ENCODE results near the gene UCP1. TPM values are rescaled to one million over a fixed set of nuclear protein-coding genes. Genes with fewer than 3 reads are reported as not detected.
"Not testable (repeated sequence)": the region's sequence is repeated elsewhere in the genome, so short reads cannot be mapped to it uniquely, and the experiment has no call there.

The UCP1 gene
- total RNA-seq, 2 donors from 2014 or later, result not detected

DNA sequence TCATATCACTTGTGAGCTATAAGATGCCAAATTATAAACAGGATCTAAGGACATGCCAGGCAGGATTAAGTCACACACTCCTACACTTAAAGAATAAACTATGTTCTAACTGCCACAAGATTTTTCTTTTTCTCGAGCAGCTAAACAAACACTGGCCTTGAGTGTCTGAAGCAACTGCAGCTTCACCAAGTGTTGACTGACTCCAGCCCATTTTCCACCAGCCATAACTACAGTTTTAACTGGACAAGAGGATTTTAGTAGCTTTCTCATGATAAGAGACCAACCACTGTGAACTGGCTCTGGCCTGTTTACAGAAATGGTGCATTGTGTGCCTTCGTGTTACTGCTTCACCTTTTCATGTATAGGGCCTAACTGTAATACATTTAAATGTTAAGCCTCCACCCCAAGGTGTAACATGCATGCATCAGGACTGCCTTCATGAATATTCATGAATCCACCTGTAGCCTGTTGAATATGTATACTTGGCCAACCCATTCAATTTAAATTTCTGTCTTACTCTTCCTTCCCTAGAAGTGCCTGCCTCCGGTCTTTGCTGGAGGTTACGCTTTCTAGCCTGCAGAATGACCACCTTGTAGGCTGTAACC is 10.8 kb downstream of the UCP1 start:
- no peak for DNase-seq (ENCODE audit: low spot score)
- intact Hi-C loops (cut with DNase I), result no loop called here

DNA sequence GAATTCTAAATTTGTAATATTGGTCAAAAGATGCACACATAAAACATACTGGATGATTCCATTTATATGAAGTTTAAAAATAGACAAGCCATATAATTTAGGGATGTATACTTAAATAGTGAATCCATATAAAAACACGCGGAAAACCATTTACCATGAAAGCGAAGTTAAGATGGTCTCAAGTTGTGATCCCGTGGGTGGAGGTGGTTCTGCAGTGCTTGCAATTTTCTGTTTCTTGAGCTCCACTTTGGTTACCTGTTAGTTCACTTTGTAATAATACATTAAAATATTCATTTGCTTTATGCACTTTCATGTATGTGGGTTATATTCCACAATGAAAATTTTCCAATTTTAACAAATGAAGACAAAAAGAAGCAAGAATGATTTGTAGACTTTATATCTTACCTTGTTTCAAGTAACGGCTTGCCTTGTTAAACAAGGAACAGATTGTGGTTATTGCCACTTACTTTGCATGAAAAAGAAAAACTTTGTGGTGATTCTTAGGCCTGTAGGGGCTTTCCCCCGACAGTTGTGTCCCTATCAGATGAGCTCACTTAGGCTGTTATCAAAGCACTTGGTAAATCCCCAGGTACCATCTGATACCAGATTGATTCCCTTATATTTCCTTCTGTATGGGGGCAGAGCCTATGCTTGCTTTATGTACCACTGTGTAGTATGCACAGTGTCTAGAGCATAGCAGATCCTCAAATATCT is 12.2 kb downstream of the UCP1 start:
- intact Hi-C loops (cut with DNase I), result no loop called here
- no peak for DNase-seq (ENCODE audit: low spot score)

DNA sequence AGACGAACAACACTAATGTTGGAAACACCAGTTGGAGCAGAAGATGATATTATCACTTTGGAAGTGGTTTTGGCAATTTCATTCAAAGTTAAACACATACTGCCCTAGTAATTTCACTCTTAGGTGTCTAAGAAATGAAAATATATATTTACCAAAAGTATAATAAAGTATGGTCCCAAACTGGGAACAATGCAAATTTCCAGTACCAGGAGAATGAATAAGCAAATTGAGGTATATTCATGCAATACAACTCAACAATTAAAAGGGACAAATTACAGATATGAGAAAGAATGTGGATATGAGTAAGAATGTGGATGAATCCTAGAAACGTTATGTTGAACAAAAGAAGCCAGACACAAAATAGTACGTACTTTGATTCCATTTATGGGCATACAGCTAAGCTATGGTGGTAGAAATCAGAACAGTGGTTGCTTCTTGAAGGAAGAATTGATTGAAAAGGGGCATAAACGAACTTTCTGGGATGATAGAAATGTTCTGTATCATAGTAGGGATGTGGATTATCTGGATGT is 34.7 kb downstream of the UCP1 start:
- intact Hi-C loops (cut with DNase I), result no loop called here
- no peak for DNase-seq (ENCODE audit: low spot score)

DNA sequence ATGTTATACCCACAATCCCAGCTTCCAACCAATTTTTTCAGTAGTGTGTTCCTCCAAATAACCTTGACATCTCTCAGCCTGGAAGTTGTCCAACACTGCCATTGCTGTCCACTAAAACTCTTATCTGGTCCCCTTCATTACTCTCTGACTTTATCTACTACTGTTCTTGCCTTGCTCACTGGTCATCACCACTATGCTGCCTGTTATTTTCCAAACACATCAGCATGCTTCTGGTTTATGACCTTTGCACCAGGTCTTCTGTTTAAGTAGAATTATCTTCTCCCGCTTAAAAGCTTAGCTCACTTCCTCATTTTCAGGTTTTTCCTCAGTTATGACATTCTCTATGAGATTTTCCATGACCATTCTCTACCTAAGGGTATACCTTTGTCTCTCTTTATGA is 39.3 kb downstream of the UCP1 start:
- intact Hi-C loops (cut with DNase I), result no loop called here
- DNase-seq (ENCODE audit: low spot score), result no peak

DNA sequence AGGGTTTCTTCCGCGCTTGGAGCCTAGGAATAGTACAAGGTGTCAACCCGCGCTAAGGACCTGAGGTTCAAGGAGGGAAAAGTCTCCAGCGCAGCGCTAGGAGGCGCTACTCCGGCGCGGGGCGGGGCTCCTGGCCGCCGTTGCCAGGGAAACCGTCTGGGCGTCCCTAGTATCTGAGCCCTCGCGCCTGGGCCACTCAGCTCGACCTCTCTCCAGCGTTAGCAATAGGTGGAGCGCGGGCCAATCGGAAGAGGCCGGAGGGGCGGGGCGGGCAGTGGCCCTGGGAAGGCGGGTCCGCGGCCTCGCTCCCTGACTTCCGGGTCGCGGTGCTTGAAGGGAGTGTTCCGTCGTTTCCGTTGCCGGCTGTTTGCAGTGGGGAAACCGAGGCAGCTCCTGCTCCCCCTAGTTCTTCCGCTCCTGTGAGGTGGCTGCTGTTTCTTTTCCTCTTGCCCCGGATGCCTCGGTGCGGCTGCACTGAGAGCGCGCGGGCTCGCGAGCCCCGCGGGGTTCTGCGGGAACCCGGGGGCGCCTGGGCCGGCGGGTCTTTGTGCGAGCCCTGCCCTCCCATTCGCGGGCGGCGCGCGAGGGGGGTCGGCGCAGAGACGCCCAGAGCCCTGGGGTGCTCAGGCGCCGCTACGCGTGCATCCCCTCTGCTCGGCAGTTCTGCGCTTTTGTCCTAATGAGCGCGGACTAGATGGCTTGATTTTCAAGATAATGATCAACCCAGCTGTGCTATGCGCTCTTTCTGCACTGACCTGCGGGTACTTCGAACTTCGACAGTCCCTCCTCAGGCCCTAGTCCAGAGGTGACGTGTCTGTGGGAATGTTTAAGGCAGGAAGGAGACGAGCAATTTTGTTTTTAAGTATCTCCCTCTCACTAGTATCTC is 44.7 kb downstream of the UCP1 start, which contains the start of gene ELMOD2:
TSS of gene ELMOD2 (plus strand) at position 312 of the 886 bp plus-strand sequence. CDS start 1,261 bp downstream, outside the sequence.
- intact Hi-C loops (cut with DNase I), result no loop called here
- peak; percentile 100 for DNase-seq (ENCODE audit: low spot score)

DNA sequence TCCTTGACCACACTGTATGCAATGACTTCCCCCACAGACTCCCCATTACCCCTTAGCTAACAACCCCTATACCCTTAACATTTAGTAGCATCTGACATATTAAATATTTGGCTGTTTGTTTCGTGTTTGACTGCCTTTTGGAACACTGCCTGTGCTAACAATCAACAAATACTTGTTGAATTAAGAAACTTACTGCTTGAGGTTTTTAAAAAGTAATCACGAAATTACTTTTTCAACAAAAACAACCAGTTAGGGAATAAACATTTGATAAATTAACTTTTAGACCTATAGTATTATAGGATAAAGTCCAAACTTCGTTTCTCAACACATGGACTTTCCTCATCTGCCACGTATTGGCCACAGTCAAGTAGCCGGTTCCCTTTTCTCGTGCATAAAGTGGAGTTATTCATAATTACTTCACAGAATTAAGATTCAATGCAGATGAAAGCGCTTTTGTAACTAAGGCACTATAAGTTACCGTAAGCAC is 45.3 kb downstream of the UCP1 start:
- intact Hi-C loops (cut with DNase I), result no loop called here
- DNase-seq (ENCODE audit: low spot score), result no peak

DNA sequence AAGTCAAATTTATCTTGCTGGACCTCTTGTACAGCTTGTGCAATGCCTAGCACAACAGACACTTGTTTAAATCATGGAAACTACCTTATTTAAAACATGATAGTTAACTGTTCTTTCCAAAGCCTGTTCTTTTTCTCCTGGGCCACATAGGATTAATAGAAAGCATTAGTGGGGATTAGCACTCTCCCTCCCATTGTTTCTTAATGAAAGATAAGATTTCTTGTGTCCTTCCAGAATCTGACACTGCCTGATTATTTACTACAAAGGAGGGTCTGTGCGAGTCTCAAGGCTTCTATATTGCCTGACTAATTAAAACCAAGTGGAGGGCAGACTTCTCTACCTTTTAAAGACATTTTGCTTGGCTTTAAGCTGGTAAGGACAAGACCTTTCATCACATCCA is 53.3 kb downstream of the UCP1 start:
- intact Hi-C loops (cut with DNase I), result no loop called here
- no peak for DNase-seq (ENCODE audit: low spot score)

DNA sequence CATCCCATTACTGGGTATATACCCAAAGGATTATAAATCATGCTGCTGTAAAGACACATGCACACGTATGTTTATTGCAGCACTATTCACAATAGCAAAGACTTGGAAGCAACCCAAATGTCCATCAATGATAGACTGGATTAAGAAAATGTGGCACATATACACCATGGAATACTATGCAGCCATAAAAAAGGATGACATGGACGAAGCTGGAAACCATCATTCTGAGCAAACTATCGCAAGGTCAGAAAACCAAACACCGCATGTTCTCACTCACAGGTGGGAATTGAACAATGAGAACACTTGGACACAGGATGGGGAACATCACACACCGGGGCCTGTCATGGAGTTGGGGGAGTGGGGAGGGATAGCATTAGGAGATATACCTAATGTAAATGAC is 55.0 kb downstream of the UCP1 start:
- DNase-seq (ENCODE audit: low spot score); intact Hi-C loops (cut with DNase I): not testable (repeated sequence)

Other genes starting within 250 kb of the UCP1 start
- 10 to 100 TPM; 62.2 to 63.7 TPM for gene SCOC, start 195.3 kb downstream of the UCP1 start, total RNA-seq
- gene CLGN, start 141.3 kb downstream of the UCP1 start, total RNA-seq, result under 1 TPM; 0.52 to 0.74 TPM
- gene MGAT4D, start 70.7 kb downstream of the UCP1 start, total RNA-seq, result not detected
- 10 to 100 TPM; 21.8 to 24.3 TPM for gene ELMOD2, start 44.8 kb downstream of the UCP1 start, total RNA-seq
- gene TBC1D9, start 187.4 kb upstream of the UCP1 start, total RNA-seq, result 10 to 100 TPM; 13.9 to 16.9 TPM